ENCODE results near the gene FAM217B.

FAM217B gene, protein sequence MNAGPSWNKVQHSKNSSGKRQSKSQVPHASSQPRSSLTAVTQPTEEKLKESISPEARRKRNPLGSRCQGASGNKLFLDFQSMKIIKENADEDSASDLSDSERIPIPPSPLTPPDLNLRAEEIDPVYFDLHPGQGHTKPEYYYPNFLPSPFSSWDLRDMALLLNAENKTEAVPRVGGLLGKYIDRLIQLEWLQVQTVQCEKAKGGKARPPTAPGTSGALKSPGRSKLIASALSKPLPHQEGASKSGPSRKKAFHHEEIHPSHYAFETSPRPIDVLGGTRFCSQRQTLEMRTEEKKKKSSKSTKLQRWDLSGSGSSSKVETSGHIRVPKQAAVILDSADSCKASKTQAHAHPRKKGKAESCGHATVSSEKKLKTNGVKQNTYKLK

DNA sequence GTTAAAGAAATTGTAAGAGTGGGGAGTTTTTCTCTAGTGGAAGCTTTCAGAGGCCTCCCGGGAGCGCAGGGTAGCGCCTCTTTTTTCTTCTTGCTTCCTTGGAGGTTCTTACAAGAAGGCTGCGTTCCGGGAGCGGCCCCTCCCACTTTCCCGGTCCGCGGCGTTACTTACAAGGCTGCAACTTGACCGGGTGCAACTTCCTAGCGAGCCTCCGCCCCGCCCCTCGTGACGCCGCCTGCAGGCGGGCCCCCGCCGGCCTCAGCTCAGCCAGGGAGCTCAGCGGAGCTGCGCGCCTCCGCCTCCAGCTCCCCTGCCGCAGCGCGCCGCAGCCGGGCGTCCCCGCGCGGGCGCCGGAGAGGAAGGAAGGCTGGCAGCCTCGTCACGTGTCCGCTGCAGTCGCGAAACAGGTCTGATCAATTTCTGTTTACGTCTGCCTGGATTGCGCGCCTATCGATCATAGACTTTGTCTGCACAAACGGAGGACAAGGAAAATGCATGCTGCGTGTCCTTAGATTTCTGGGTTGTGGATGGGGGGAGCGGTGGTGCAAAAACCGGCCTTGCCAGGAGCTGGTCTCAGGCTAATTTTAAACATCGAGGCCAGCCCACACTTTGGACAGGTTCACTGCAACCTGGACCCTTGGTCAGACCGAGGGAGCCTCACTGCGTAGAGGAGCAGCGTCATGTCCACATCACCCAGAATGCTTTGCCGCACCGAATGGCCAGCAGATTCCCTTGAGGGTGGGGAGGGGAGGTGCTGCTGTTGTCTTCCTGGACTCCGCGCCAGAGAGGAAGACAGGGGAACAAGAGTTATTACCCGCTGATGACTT, at the start of gene FAM217B, which contains the start of gene PPP1R3D:
Gene FAM217B (plus strand): TSS at position 261 of the 827 bp plus-strand sequence. CDS start 3,555 bp downstream, outside the sequence.
Gene PPP1R3D (minus strand): TSS at position 177 of the 827 bp plus-strand sequence. CDS start 374 bp downstream, outside the sequence.
- DNase-seq (ENCODE audit: low read depth) = peak; percentile 74

GRCh38 chr20:59891581-59891980, 48.6 kb upstream of the FAM217B start:
- no peak for DNase-seq (ENCODE audit: low read depth)

DNA sequence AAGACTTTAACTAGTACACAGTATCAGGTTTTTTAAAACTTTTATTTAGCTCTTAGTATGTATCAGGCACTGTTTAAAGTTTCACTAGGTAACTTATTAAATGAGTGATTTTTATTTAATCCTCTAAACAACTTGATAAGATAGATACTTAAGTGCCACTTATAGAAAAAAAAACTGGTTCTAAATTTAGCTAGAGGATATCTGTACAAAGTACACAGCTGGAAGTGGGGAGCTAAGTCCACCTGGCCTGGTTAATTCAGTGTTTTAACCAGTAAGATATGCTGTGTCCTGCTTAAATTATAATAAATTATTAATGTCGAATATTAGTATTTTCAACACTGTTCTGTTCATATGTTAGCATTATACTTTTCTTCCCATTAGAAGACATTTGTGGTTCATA, 44.3 kb upstream of the FAM217B start:
- DNase-seq (ENCODE audit: low read depth) = no peak

GRCh38 chr20:59902470-59902869, 37.7 kb upstream of the FAM217B start:
- no peak for DNase-seq (ENCODE audit: low read depth)

- DNase-seq (ENCODE audit: low read depth) = no peak
These were observed 36.6 kb upstream of the FAM217B start for GRCh38 chr20:59903621-59904020.

- no peak for DNase-seq (ENCODE audit: low read depth)
These were observed 31.3 kb upstream of the FAM217B start for GRCh38 chr20:59908855-59909254.

DNA sequence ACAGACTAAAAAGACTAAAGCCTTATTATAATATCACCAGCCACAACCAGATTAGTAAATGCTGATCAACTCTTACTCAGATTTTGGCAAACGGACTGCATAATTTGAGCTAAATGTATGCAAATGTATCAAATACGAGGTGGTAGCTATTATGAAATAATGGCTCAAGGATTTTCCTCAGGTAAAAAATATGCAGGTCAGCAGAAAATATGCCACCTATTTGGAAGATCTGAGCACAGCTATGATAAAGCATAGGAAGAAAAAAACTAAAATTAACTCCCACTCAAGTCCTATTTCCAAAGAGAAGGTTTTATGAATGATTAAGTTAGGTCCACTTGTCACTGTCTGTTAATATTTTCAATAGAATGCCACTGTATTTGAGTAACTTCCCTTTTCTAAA, 29.1 kb upstream of the FAM217B start:
- no peak for DNase-seq (ENCODE audit: low read depth)

GRCh38 chr20:59912609-59913008, 27.6 kb upstream of the FAM217B start:
- DNase-seq (ENCODE audit: low read depth) = no peak

GRCh38 chr20:59920944-59921343, 19.2 kb upstream of the FAM217B start:
- no peak for DNase-seq (ENCODE audit: low read depth)

DNA sequence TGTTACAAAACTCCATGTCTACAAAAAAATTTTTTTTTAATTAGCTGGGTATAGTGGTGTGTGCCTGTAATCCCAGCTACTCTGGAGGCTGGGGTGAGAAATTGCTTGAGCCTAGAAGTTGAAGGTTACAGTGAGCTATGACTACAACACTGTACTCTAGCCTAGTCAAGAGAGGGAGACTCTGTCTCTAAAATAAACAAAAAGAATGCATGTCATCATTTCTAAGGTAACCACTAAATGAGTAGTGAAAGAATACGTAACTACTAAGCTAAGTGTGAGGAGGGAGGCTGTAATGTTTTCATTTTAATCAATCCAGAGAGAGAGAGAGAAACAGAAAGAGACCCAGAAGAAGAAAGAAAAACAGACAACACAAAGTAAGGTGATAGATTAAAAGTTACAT, 16.7 kb upstream of the FAM217B start:
- DNase-seq (ENCODE audit: low read depth) = no peak

- no peak for DNase-seq (ENCODE audit: low read depth)
These were observed 14.8 kb upstream of the FAM217B start for GRCh38 chr20:59925359-59925758.

DNA sequence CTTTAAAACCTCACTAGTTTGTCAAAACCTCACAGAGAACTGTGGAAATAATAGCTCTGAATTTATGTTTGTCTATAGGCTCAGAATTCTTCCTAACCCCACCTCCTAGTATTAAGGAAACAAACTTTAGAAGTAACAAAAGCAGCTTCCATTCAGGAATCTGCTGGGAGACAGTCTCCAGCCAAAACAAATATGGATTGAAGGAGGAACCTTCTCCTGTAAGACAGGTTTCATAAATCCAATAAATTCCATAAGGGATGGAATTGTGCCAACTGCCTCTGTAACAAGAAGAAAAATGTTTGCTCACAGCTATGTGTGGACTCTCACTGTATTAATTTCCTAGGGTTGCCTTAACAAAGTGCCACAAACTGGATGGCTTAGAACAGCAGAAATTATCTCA, 14.3 kb upstream of the FAM217B start:
- DNase-seq (ENCODE audit: low read depth) = no peak

DNA sequence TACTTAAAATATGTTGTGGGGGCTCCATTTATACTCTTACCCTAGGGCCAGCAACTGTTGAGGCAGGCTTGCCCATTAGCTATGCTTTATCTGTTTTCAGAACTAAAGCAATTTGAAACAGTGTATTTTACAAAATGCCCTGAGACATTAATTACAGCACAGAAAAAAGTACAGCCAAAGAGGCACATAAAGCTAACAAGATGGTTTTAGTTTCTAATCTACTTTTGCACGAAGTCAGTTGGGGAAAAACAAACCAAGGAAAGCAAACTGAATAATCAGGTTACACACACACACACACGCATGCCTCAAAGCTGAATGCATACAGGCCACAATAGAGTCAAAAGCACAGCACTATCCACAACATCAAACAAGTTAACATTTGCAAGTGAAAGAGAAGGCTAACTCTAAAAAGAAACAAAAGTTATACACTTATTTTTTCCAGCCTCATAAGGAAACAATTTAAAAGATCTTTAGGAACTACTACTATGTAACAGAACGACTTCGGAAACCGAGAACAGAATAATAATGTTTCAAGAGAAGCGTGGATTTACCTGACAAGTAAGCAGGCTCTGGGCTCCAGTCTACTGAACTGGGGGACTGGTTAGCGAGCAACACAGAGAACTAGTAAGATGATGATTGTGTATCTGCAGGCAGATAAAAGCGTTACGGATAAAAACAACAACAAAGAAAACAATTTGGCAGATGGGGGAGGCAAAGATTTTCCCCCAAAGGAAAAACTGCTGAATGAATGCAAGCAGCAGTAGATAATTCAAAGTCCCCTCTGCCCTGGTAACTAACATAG, 8.5 kb upstream of the FAM217B start:
- DNase-seq (ENCODE audit: low read depth) = no peak

DNA sequence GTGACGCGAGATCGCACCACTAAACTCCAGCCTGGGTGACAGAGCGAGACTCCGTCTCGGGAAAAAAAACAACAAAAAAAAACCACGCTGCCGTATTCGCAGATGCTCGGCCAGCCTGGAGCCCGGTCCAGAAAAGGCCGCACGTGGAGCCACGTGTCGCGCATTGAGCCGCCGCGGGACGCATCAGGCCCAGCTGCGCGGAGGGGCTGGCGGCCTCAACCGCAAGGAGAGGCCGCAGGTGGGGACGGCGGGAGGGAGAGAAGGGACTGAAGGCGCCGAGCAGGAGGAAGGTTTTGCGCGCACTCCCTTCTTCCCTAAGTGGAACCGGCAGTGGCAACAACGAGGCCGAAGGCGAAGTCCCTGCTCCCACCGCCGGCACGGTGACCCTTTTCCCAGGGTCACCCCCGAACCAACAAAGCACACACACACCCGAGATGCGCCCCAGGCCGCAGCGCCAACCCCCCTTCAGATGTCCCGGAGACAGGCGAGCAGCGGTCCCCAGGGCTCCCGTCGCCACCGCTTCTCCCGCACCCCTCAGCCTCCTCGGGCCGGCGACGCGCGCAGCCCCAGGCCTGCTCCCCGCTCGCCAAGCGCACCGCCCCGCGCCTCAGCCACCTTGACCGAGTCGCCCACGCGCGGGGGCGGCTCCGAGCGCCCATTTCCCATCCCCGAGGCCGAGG, 7.4 kb upstream of the FAM217B start:
- no peak for DNase-seq (ENCODE audit: low read depth)

GRCh38 chr20:59933296-59933848, 6.8 kb upstream of the FAM217B start, which contains the start of gene SYCP2:
SYCP2 (minus strand) TSS chr20:59933637; CDS start chr20:59922413, 11,224 bp downstream.
- peak; percentile 39 for DNase-seq (ENCODE audit: low read depth)

- peak; percentile 54 for DNase-seq (ENCODE audit: low read depth)
These were observed 6.2 kb upstream of the FAM217B start for GRCh38 chr20:59933849-59934585.

GRCh38 chr20:59935457-59936185, 4.6 kb upstream of the FAM217B start:
- DNase-seq (ENCODE audit: low read depth) = no peak

DNA sequence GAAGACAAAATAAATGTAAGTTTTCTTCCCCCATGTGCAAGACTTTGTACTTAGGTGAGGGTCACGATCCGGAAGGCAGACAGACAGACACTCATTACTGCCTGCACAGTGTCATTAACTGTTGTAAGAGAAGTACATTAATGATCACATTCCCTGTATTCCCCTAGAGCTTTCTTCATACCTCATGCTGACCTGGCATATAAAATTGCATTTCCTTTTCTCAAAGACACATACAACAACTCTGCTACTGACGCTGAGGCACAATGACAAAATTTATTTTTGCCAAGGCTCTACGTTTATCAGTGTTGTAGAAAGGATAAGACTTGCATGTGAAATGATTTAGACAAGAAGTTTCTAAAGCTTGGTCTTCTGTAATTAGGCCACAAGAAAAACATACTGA, 3.8 kb upstream of the FAM217B start:
- DNase-seq (ENCODE audit: low read depth) = no peak

DNA sequence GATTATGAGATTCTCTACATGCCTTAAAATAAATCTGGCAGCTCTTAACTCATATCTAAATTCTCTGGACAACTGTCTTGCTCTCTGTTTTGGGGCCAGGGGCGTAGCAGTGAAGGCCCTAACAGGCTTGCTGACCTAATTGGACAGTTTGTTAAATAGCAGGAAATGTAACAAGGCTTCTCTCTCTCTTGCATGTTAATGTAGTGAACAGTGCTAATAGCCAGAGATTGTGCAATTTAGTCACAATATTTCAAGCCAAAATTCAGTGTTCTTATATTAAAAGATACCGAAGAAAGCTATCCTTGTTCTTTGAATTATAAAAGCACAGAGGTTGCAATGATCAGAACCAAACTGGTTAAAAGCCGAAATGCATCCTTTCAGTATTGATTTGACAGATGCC, 3.0 kb upstream of the FAM217B start:
- DNase-seq (ENCODE audit: low read depth) = no peak

GRCh38 chr20:59938221-59938620, 2.0 kb upstream of the FAM217B start:
- no peak for DNase-seq (ENCODE audit: low read depth)
